SIG-M5 treated with dmso at 0.1 percent for 504 hours (cell line): ENCODE data around the gene CNTRL.
"Not testable (repeated sequence)": the region's sequence is repeated elsewhere in the genome, so short reads cannot be mapped to it uniquely, and the experiment has no call there.

ENCODE experiments used
- DNase-seq: peaks from one replicate; lab custom pipeline; 2025; ENCODE audit not compliant: unreplicated experiment; lab: John Stamatoyannopoulos, UW

CNTRL gene, protein sequence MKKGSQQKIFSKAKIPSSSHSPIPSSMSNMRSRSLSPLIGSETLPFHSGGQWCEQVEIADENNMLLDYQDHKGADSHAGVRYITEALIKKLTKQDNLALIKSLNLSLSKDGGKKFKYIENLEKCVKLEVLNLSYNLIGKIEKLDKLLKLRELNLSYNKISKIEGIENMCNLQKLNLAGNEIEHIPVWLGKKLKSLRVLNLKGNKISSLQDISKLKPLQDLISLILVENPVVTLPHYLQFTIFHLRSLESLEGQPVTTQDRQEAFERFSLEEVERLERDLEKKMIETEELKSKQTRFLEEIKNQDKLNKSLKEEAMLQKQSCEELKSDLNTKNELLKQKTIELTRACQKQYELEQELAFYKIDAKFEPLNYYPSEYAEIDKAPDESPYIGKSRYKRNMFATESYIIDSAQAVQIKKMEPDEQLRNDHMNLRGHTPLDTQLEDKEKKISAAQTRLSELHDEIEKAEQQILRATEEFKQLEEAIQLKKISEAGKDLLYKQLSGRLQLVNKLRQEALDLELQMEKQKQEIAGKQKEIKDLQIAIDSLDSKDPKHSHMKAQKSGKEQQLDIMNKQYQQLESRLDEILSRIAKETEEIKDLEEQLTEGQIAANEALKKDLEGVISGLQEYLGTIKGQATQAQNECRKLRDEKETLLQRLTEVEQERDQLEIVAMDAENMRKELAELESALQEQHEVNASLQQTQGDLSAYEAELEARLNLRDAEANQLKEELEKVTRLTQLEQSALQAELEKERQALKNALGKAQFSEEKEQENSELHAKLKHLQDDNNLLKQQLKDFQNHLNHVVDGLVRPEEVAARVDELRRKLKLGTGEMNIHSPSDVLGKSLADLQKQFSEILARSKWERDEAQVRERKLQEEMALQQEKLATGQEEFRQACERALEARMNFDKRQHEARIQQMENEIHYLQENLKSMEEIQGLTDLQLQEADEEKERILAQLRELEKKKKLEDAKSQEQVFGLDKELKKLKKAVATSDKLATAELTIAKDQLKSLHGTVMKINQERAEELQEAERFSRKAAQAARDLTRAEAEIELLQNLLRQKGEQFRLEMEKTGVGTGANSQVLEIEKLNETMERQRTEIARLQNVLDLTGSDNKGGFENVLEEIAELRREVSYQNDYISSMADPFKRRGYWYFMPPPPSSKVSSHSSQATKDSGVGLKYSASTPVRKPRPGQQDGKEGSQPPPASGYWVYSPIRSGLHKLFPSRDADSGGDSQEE (N-terminal part only)

DNA sequence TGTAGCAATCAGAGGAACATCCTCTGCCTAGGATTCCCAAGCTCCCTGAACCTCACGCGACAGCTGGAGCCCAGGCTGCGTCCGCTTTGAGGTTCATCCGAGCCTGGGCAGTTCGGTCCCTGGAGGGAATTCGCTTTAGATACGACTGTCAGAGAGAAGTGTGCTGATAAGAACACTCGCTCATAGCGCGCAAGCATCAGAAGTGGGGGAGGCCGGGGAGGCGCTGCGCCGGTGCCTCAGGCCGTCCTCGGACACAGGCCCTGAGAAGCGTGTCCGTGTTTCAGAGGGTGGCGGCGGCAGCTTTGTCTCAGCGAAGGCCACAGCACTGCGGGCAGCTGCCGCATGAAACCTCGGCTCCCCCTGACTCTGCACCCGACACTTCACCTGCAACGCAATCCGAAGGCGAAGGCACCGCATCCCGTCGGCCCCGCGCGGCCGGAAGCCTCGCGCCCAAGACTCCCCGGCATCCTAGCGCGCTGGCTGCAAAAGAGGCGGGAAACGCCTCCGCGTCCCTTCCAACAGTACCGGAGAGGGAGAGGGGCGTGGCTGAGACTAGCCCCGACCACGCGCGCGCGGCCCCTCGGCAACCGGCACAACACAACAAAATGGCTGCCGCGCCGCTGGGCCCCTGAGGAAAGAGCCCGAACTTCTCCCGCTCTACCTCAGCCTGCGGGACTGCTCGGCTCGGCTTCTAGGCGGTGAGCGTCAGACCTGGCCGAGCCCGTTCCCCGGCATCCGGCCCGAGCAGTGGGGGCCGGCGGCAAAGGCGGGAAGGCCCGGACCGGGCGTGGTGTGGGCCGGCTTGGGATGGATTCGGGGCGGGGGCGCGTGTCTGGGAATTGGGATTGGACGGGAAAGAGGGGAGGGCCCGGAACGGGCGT lies at the start of gene CNTRL:
CNTRL (plus strand) TSS at position 586 of the 881 bp plus-strand sequence. CDS start 13,372 bp downstream, outside the sequence.
- DNase-seq, result peak; percentile 94

DNA sequence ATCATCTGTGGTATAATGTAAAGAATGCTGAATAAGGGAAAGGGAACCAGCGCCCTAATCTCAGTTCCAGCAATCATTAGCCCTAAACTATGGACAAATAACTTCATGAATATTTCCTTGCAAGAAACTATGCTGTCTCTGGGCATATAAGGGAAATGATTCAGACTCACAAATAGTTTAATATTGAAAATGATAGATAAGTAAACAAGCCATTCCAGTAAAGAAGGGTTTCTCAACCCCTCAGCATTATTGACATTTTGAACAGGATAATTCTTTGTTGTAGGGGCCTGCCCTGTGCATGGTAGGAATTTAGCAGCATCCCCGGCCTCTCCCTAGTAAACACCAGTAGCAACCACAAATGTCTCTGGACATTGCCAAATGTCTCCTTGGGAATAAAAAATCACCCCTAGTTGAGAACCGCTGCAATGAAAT lies 48.5 kb upstream of the CNTRL start:
- DNase-seq, result no peak

- no peak for DNase-seq
Measured at GRCh38 chr9:121026768-121027167, 48.0 kb upstream of the CNTRL start.

- not testable (repeated sequence) for DNase-seq
Measured at GRCh38 chr9:121028285-121028684, 46.5 kb upstream of the CNTRL start.

GRCh38 chr9:121029469-121029868 lies 45.3 kb upstream of the CNTRL start:
- no peak for DNase-seq

DNA sequence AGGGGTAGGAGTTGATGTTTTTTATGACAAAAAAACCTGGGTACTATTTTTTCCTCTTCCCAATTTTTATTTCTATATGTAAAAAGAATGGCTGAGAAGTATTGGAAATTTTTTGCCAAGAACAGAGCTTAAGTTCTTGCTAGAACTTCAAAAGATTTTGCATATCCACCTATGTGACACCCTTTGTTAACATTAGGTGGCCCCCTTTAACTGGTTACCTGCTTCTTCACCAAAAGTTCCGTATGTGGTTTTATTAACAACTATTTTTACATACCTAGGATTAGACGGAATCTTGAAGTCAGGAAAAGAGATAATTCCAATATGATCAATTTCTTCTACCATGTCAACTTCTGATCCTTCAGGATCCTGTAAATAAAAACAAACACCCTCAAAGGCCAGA lies 40.2 kb upstream of the CNTRL start:
- DNase-seq, result no peak

GRCh38 chr9:121035717-121036116 lies 39.0 kb upstream of the CNTRL start:
- not testable (repeated sequence) for DNase-seq

DNA sequence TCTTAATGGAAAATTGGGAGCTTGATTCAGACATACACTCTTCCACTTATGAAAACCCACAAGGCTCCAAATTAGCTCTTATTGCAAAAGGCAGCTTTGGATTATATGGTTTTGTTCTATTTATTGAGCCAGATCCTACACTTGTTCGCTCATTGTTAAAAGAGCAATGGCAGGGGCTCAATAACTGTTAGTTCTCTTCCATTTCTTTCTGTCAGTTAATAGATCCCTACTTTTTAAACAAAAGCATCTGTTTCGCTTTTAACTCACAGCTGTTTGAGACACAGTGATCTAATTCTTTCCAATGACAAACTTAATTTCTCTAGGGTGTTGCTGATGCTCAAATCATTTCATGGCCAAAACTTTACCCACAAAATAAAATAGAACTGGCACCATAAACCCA lies 36.4 kb upstream of the CNTRL start:
- DNase-seq, result no peak

- no peak for DNase-seq
Measured at GRCh38 chr9:121038804-121039203, 36.0 kb upstream of the CNTRL start.

DNA sequence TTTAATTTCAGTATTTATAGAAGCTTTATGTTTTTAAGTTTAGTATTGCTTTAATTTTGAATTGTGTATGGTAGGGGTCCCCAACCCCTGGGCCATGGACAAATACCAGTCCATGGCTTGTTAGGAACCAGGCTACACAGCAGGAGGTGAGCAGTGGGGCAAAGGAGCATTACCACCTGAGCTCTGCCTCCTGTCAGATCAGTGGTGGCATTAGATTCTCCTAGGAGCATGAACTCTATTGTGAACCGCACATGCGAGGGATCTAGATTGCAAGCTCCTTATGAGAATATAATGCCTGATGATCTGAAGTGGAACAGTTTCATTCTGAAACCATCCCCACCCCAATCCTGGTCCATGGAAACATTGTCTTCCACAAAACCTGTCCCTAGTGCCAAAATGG lies 26.6 kb upstream of the CNTRL start:
- no peak for DNase-seq

DNA sequence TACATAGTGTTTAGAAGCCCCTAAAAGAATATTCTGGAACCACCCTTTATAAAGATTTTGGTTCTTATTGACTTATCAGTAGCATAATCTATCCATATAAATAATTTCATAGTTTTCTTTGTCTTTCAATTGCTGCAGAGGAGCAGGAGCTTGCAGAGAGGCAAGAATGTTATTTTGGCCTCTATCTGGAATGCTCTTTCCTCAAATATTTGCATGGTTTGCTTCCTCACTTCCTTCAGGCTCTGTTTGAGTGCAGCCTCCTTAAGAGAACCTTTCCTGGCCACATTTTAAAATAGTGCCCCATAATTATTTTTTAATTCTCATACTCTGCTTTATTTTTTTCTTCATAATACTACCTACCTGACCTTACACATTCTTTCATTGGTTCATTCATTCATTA lies 26.1 kb upstream of the CNTRL start:
- DNase-seq, result no peak

DNA sequence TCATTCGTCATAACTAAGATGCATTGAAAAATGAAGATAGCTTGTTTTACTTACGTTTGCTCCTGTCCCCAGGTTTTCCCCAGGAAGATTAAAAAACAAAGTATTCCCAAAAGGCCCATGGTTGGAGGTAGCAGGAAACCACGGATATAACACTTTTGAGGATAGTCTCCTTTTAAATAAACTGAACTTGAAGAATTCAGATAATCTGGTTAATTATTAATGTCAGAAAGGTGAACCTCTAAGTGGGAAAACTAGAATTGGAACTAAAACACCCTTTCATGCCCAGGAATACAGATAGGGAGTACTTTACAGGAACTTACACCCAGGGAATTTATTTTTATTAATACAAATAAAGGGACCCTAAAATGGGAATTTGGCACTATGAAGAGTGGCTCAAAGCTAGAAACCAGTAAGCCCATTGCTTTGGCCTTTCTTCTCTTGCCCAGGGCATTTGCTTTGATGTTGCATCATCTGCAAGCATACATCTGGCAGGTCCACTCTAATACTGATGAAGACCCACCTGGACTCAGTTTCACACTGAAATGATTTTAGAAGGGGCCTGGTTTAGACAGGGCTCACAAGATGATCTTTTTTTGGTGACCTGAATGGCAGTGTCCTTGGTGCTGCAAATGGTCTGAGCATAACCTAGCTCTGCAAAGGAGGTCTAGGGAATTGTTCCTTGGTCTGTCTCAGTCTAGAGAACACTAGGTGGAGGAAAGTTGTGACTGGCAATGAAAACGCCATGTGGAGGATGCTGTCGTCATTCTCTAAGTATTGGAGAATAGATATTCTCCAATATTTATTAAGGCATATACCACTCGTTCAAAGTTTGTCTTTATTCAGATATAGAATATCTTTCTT lies 24.4 kb upstream of the CNTRL start, which contains the start of gene C5:
C5 (minus strand) TSS at position 148 of the 861 bp plus-strand sequence; CDS start at position 119, 29 bp downstream.
- no peak for DNase-seq

DNA sequence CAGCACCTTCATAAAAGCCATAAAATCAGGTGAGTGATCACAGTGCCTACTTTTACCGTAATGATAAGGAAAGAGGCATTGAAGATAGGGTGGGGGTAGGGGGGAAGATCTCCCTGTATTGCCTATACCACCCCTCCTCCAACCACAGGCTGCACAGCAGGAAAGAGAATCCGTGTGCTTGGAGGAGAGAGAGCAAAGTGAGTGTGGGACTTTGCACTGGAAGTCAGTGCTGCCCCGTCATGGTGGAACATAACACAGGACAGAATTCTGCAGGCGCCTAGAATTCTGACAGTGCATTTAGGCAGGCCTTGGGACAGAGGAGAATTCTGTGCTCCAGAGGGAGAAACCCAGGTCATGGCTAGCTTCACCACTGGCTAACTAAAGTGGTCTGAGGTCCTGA lies 21.2 kb upstream of the CNTRL start:
- DNase-seq, result no peak

DNA sequence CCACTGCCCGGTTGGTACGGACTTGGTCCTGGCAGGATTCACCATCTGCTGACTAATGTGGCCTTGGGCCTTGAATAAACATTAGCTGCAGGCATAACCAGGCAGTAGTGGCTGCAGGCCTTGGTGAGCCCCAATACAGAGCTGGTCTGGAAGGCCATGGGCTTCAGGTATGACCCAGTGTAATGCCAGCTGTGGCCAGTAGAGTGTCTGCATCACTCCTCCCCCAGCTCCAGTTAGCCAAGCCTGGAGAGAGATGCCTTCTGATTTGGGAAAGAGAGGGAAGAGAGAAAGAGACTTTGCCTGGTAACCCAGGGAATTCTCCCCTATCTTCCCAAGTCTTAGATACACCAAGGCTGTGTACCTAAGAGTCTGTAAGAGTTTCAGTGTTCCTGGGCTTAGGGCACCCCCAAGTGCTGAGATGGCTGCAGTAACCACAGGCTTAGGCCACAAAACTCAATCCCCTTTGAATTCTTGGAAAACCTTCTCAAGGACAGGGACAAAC lies 19.1 kb upstream of the CNTRL start:
- DNase-seq, result peak; percentile 14

- no peak for DNase-seq
Measured at GRCh38 chr9:121057821-121058220, 16.9 kb upstream of the CNTRL start.

DNA sequence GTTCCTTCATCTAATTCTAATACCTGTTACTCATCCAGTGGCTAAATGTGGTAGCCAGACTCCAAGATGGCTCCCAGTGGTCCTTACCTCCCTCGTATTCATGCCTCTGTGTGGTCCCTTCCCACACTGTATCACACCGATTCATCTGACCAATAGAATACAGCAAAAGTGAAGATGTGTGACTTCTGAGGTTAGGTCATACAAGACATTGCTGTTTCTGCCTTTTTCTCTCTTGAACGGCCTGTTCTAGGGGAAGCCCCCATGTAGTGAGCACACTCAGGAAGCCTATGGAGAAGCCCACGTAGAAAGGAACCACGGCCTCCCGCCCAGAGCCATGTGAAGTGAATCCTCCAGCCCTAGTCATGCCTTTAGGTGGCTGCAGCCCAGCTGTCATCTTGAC lies 15.2 kb upstream of the CNTRL start:
- DNase-seq, result no peak

- peak; percentile 54 for DNase-seq
Measured at GRCh38 chr9:121059998-121060636, 14.6 kb upstream of the CNTRL start.

GRCh38 chr9:121066850-121067249 lies 7.9 kb upstream of the CNTRL start:
- DNase-seq, result no peak
